Myocyte (in vitro differentiated cells): ENCODE data around the gene ADAMTS9. TPM values are rescaled to one million over a fixed set of nuclear protein-coding genes. Genes with fewer than 3 reads are reported as not detected.

Source experiments
- DNase-seq: peaks from one replicate; pipeline ENCODE4 v3.0.0-alpha.2; 2012; ENCODE audit warnings: low read depth
- total RNA-seq: library from RNA; depleted of rRNA; stranded (reverse); fragments of >200 nt; gene quantifications from 2 replicates; pipeline ENCODE4 v1.2.3, GENCODE V29; 2014

The ADAMTS9 gene
- total RNA-seq, 1 donor from 2014 or later, result 5.1 TPM

GRCh38 chr3:64621726-64622395 lies 65.9 kb downstream of the ADAMTS9 start:
- no peak for DNase-seq

DNA sequence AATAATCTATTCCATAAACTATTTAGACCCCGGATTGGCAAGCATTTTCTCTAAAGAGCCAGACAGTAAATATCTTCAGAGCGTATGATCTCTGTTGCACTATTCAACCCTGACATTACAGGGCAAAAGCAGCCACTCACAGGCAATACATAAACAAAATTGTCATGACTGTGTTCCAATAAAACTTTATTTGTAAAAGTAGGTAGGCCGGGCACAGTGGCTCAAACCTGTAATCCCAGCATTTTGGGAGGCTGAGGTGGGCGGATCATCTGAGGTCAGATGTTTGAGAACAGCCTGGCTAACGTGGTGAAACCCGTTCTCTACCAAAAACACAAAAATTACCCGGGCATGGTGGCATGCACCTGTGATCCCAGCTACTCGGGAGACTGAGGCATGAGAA lies 66.5 kb downstream of the ADAMTS9 start:
- DNase-seq, result no peak

- DNase-seq, result no peak
These were observed 67.8 kb downstream of the ADAMTS9 start for GRCh38 chr3:64620020-64620419.

GRCh38 chr3:64619216-64619615 lies 68.6 kb downstream of the ADAMTS9 start:
- DNase-seq, result no peak

- no peak for DNase-seq
These were observed 70.2 kb downstream of the ADAMTS9 start for GRCh38 chr3:64617610-64618009.

GRCh38 chr3:64616953-64617352 lies 70.8 kb downstream of the ADAMTS9 start:
- DNase-seq, result no peak

DNA sequence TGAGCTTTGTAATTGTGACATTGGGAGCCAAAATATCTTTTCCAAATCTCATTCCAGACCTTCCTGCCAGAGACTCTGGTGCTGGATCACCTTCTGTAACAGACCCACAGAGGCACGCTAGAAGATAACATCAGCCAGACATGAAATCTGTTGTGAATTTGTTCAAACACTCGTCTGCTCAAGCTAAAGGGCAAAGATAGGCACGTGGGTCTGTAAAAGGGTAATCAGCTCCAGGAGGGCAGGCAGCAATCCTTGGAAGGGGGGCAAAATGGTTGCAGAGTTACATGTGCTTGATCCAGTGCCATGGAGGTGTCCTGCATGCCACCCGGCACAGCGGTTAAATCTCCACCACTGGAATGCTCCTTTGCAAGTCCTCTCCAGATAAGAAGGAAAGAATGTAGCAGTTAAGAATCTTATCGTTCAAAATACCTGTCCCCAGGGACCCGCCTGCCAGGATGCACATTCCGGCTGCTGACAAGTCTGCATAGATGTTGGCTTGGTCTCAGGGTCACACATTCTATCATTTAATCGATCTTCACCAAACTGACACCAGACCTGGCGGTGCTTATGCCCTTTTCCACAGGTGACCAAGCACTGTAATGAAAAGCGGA lies 74.8 kb downstream of the ADAMTS9 start:
- DNase-seq, result no peak

DNA sequence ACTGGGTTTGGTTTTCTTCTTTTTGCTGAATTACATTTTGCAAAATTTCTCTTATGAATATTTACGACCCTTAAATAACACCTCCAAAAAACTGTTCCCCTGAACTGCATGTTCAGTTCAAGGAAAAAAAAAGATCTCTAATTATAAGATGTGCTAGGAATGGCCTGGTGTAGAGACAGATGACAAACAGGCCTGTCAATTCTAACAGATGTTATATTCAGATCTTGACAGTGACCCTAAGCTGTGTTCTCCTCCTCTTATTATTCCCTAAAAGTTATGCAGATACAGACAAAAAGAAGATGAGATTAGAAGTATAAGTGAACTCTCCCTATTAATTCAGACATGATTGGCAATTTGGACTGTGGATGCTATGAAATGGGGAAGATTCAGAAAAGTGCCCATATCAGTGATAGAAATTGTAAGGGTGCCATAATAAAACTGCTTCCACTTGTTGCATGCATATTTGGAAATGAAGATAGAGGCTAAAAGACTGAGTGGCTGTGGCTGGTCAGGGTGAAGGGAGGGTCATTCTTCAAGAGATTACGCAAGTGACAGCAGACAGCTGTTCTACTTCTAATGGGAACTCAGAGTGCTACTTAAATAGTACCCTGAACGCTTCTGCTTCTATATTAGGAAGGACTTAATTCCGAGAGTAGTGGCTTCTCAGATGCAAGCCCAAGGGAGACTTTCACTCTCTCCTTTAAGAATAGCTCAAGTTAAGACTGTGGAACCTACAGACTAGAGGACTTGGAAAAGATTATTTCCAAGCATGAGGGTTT lies 75.5 kb downstream of the ADAMTS9 start:
- peak; percentile 88 for DNase-seq

- no peak for DNase-seq
These were observed 79.1 kb downstream of the ADAMTS9 start for GRCh38 chr3:64608741-64609140.

GRCh38 chr3:64607032-64607551 lies 80.7 kb downstream of the ADAMTS9 start:
- DNase-seq, result no peak

DNA sequence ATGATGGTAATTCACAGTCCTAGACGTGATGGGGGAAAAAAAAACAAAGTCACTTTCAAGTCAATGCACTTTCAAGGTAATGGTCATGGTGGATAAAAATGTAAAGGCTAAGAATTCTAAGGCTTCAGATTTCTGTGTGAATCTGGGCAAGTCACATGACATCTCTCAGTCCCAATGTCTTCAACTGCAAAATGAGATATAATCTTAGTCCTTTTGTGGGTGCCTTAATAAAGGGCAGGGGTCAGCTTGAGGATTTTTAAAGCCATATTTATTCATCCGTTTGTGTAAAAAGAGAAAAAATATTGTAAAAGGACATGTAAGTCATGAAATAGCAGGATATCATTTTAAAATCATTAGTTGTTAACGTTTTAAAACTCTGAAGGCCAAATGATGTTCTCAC lies 83.5 kb downstream of the ADAMTS9 start:
- no peak for DNase-seq

DNA sequence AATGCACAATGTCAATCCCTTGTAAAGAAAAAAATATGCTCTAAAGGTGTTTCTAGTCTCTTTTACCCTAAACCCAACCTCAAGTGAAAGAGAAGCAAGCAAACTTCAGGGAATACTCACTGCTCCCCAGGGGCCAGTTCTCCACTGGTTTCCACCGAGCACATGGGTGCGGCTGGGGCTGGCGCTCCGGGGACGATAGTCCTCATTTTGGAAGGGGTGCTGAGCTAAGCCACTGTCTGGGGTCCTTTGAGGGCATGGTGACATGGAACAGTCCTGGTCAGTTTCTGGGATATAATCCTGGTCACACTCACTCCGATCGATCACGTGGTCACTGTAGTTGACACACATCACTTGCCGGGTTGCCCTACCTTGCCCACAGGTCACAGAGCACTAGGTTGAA lies 86.0 kb downstream of the ADAMTS9 start:
- DNase-seq, result no peak

DNA sequence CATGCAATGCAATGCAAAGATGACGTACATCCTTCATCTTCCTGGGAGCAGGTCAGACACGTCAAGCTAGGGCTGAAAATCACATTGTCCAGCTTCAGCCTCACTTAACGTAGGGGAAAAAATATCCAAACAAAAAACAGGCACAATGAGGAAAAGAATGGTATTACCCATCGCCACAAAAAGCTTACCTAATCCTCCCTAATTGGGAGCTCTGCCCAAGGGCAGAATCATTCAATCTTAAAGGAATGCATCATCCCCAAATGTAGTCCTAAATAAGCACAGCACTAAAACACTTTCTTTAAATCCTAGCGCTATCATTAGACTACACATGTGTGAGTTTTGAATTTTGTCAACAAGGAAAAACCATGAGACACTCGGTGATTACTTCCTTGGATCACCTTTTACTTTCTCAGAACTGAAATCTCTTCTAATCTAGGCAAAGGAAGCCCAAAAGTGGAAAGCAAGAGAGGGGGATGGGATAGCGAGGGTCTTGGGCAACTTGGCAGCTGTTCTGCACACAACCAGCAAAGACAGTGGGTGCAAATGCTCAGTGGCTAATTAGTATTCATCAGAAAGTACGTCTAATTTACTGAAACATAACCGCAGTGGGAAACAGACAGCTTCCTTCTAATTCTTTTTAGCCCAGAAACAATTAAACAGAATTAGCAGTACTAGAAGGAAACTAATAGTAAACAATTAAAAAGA lies 87.4 kb downstream of the ADAMTS9 start:
- DNase-seq, result no peak

DNA sequence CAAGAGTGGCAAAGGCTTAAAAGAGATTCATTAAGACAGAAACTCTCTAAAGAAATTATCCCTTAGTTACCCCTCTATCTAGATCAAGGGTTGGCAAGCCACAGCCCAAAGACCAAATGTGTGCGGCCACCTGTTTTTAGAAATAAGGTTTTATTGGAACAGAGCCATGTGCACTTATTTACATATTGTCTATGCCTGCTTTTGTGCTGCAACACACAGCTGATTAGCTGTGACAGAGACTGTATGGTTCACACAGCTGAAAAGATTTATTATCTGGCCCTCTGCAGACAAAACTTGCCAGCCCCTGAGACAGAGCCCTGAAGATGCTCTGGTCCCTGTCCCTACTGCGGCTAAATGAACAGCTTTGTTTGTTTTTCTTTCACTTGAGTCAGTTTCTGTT lies 88.1 kb downstream of the ADAMTS9 start:
- no peak for DNase-seq

- DNase-seq, result peak; percentile 73
These were observed 92.5 kb downstream of the ADAMTS9 start for GRCh38 chr3:64595253-64595694.

GRCh38 chr3:64594134-64594533 lies 93.7 kb downstream of the ADAMTS9 start:
- DNase-seq, result no peak

- no peak for DNase-seq
These were observed 94.5 kb downstream of the ADAMTS9 start for GRCh38 chr3:64593350-64593749.

DNA sequence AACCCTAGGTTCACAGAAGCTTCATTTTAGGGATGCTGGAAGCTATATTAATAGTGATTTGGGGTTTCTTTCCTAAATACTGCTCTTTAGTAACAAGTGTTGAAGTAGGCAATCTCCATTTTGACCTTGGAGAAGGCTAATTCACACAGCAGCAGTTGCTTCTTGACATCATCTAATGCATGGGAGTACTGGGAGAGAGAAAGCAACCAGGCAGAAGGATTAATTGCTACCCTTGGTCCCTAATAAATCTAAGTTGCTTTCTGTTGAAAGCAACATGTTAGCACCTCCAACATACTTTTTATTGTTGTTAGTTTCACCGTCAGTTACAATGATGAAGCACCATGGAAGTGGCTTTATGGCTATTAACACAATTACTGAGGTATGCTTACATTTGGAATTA lies 96.2 kb downstream of the ADAMTS9 start:
- DNase-seq, result no peak

- DNase-seq, result no peak
These were observed 99.4 kb downstream of the ADAMTS9 start for GRCh38 chr3:64588380-64588779.

DNA sequence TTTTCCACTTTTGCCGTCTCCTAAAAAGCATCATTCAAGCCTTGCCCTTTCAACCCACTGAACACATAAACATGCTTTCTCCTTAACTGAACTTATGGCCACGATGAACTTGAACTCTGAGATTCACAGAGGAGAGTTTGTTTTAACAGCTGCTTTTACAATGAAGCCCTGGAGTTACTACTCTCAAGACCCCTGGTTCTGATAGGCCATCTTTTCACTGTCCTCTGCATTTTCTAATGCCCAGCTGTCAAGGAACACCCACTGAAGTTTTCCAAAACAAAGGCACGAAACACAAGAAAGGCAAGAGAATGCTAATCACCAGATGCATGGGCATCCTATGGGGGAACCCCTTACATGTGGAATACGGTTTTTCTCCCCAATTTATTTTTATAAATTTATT lies 100.8 kb downstream of the ADAMTS9 start:
- no peak for DNase-seq

GRCh38 chr3:64584179-64584578 lies 103.6 kb downstream of the ADAMTS9 start:
- DNase-seq, result no peak

GRCh38 chr3:64578797-64579196 lies 109.0 kb downstream of the ADAMTS9 start:
- DNase-seq, result peak; percentile 21
